BLaER1 (cell line): ENCODE data around the gene PTPN14.

ENCODE experiments used
- H3K27ac ChIP-seq: shearing (Covaris generic); formaldehyde crosslinking; 2 replicates; pipeline ENCODE4 v1.8.1; 2022
- H3K27me3 ChIP-seq: shearing (Covaris generic); formaldehyde crosslinking; 2 replicates; pipeline ENCODE4 v1.8.1; 2022
- H3K36me3 ChIP-seq: shearing (Covaris generic); formaldehyde crosslinking; 2 replicates; pipeline ENCODE4 v1.8.1; 2022
- H3K4me1 ChIP-seq: shearing (Covaris generic); formaldehyde crosslinking; 2 replicates; pipeline ENCODE4 v1.8.1; 2022
- H3K4me2 ChIP-seq: shearing (Covaris generic); formaldehyde crosslinking; 2 replicates; pipeline ENCODE4 v1.8.1; 2022
- H3K4me3 ChIP-seq: shearing (Covaris generic); formaldehyde crosslinking; 2 replicates; pipeline ENCODE4 v1.8.1; 2022
- H3K9ac ChIP-seq: shearing (Covaris generic); formaldehyde crosslinking; 2 replicates; pipeline ENCODE4 v1.8.1; 2022
- H3K9me3 ChIP-seq: shearing (Covaris generic); formaldehyde crosslinking; 2 replicates; pipeline ENCODE4 v1.8.1; 2022
- H4K20me1 ChIP-seq: shearing (Covaris generic); formaldehyde crosslinking; 2 replicates; pipeline ENCODE4 v1.8.1; 2022
- Cebpa-rat ChIP-seq: shearing (Covaris generic); IDR thresholded peaks from 2 replicates; pipeline ENCODE4 v1.8.1; 2022

PTPN14 gene

DNA sequence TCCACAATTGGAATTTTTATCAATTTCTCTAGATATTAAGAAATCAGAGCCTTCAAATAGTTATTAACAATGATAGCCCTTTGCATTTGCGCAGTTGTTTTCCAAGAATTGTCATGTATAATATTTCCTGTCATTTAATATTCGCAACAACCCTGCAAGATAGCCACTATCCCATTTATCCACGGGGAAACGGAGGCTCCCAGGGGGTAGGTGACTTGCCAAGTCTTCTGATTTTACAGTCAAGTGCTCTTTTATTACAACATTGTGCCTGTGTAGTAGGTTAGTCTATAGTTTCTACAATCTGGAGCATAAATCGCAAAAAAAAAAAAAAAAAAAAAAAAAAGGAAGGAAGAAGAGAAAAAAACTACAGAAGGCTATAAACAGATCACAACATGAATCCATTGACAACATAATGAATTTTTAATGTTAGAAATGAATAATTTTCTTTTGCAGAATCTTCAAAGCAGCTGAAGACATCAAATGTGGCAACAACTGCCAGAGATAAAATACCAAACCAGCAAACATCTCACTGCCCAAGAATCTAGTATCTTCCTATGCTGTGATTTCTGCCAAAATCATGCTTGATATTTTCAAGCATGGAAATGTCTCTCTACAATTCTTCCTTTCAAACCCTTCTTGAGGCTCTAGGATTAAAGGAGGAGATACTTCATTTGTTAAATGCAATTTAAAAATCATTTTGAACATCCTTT, 125.5 kb downstream of the PTPN14 start:
- no peaks in the 10 kb centered on the region for H4K20me1 ChIP-seq
- peak overlapping the region; percentile 10; the same call in 1 of the 2 replicates for H3K4me2 ChIP-seq
- no peaks in the 10 kb centered on the region for H3K9me3 ChIP-seq
- H3K9ac ChIP-seq: no peak overlapping the region
- no peak for TF ChIP-seq Cebpa-rat
- no peaks in the 10 kb centered on the region for H3K27me3 ChIP-seq
- H3K4me1 ChIP-seq: peaks cover 47% of the 10 kb centered on the region
- no peak overlapping the region for H3K4me3 ChIP-seq
- no peak overlapping the region for H3K27ac ChIP-seq
- no peaks in the 10 kb centered on the region for H3K36me3 ChIP-seq

DNA sequence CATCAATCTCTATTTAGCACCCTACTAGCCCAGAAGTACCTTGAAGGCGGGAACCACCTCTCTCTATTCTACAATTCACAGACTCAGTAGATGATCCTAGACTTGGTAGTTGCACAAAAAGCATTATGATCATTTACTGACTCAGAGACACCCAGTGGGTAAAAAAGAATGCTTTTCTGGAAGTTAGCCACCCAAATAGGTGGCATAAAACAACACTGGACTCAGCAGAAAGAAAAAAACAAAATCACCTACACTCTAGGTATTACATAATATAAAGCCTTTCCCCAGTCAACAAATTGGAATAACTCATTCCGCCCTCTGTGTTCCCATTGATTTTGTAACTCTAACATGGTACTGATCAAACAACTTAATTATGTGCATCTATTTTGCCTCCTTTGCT, 126.3 kb downstream of the PTPN14 start:
- no peak for TF ChIP-seq Cebpa-rat
- H4K20me1 ChIP-seq: no peaks in the 10 kb centered on the region
- peaks cover 47% of the 10 kb centered on the region for H3K4me1 ChIP-seq
- no peaks in the 10 kb centered on the region for H3K36me3 ChIP-seq
- H3K4me2 ChIP-seq: no peak overlapping the region
- no peak overlapping the region for H3K4me3 ChIP-seq
- H3K9ac ChIP-seq: no peak overlapping the region
- no peak overlapping the region for H3K27ac ChIP-seq
- no peaks in the 10 kb centered on the region for H3K27me3 ChIP-seq
- no peaks in the 10 kb centered on the region for H3K9me3 ChIP-seq

DNA sequence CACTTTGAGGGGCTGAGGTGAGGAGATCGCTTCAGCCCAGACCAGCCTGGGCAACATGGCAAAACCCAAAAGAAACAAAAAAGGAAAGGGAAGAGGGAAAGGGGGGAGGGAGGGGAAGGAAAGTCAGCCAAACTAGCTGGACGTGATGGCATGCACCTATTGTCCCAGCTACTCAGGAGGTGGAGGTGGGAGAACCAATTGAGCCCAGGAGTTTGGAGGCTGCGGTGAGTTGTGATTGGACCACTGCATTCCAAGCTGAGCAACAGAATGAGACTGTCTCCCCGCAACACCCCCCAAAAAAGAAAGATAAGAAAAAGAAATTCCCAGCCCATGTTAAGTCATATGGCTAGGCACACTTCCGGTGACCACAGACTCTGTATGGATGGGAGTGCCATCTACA, 128.4 kb downstream of the PTPN14 start:
- Histone ChIP-seq H3K4me2 (peak overlapping the region; percentile 42), H3K27ac (no peak overlapping the region), H3K9ac (no peak overlapping the region), H3K36me3 (no peaks in the 10 kb centered on the region), H3K4me1 (peaks cover 45% of the 10 kb centered on the region), H3K27me3 (no peaks in the 10 kb centered on the region), H4K20me1 (no peaks in the 10 kb centered on the region), H3K4me3 (no peak overlapping the region), H3K9me3 (no peaks in the 10 kb centered on the region)
- TF ChIP-seq Cebpa-rat: no peak

DNA sequence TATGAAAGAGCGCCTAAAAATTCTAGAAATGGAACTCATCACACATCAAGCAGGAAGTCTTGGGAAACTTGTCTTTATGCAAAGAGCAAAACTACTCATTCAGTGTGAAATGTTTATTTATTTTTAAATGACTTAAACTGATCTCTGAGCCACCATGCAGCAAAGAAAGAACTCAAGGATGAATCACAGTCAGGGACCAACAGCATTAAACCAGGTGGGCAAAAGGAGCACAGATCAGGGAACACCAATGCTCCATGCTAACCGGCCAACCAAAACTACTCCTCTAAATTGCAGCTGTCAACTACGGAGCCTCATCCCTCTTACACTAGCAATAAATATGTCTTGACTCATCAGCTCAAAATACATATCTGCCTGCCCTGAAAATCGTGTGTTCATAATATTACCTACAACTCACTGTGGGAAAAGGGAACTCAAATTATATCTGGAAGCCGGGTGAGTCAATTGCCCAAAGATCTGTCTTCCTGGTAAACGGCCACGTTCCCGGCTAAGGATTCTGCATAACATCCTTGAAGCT, 129.2 kb downstream of the PTPN14 start:
- H3K4me3 ChIP-seq: no peak overlapping the region
- H3K9me3 ChIP-seq: no peaks in the 10 kb centered on the region
- no peak for TF ChIP-seq Cebpa-rat
- H3K9ac ChIP-seq: no peak overlapping the region
- no peaks in the 10 kb centered on the region for H3K27me3 ChIP-seq
- H3K4me1 ChIP-seq: peaks cover 45% of the 10 kb centered on the region
- H4K20me1 ChIP-seq: no peaks in the 10 kb centered on the region
- no peaks in the 10 kb centered on the region for H3K36me3 ChIP-seq
- H3K4me2 ChIP-seq: no peak overlapping the region
- no peak overlapping the region for H3K27ac ChIP-seq

DNA sequence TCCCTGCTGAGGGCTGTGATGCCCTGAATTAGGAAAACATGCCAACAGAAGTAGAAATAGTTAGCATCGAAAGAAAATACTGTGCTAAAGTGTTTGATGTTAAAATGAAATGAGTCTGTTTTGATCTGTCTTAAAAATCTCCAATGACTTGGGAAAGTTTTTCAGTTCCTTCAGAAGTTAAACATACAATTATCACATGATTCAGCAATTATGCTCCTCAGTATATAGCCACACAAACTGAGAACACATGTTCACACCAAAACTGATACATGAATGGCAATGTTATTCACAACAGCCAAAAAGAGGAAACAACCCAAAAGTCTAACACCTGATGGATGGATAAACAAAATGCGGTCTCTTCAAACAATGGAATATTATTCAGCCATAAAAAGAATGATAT, 130.6 kb downstream of the PTPN14 start:
- H3K9me3 ChIP-seq: no peaks in the 10 kb centered on the region
- no peak for TF ChIP-seq Cebpa-rat
- H3K4me3 ChIP-seq: no peak overlapping the region
- no peaks in the 10 kb centered on the region for H4K20me1 ChIP-seq
- peaks cover 35% of the 10 kb centered on the region for H3K4me1 ChIP-seq
- no peak overlapping the region for H3K9ac ChIP-seq
- H3K27me3 ChIP-seq: no peaks in the 10 kb centered on the region
- no peak overlapping the region for H3K27ac ChIP-seq
- H3K4me2 ChIP-seq: no peak overlapping the region
- H3K36me3 ChIP-seq: no peaks in the 10 kb centered on the region

DNA sequence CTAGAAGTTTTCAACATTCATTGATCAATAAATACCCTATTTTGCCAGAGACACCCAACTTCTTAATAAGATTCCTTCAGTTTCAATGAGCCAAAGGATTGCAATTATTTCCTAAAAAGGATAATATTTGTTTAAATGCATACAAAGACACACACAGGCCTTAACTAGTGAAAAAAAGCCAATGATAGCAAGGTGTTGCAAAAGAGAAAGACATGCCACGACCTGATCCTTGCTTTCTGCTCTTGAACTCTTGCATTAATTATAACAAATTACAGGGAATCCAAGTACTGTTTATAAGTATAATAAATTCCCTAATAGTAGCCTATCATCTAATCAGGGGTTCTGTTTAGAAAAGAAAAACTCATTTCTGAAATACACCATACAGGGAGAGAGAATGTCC, 131.1 kb downstream of the PTPN14 start:
- H3K4me1 ChIP-seq: peaks cover 31% of the 10 kb centered on the region
- no peaks in the 10 kb centered on the region for H3K9me3 ChIP-seq
- H3K36me3 ChIP-seq: no peaks in the 10 kb centered on the region
- no peak overlapping the region for H3K4me2 ChIP-seq
- H3K27ac ChIP-seq: no peak overlapping the region
- no peak overlapping the region for H3K9ac ChIP-seq
- no peak for TF ChIP-seq Cebpa-rat
- no peak overlapping the region for H3K4me3 ChIP-seq
- no peaks in the 10 kb centered on the region for H4K20me1 ChIP-seq
- H3K27me3 ChIP-seq: no peaks in the 10 kb centered on the region

DNA sequence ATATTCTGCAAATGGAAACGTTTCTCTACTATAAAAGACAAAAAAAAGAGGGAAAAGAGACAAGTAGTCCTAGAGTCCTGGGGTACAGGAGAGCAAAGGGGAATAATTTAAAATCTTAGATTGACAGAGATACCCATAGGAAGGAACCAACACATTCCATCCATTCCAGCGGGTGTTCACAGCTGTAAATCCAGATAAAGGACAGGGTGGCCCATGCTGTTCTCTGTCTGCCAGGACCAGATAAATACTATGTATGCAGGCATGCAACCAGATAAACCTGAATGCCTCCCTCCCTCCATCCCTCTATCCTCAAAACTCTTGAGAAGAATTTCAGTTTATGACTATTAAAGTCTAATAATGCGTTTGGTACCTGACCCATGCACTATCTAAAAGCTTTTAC, 131.8 kb downstream of the PTPN14 start:
- peaks cover 31% of the 10 kb centered on the region for H3K4me1 ChIP-seq

DNA sequence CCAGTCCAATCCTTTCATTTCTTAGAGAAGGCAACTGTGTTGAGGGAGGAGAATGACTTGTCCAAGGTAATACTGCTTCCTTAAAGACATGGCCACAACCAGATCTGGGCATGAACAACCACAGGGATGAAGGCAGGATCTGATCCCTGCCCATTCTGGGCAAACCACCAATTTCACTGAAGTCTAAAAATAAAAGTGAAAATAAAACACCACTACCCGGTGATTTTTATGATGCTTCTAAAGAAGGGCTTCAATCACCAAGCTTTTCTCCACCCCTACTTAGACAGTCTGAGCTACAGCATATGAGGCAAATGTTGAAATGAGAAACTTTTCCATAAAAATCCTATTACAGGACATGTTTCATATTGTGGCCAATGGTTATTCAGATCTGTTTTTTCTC, 133.0 kb downstream of the PTPN14 start:
- Histone ChIP-seq H3K4me2 (peak overlapping the region; percentile 35), H3K27ac (no peak overlapping the region)

More for the DNA sequence above, 131.8 kb downstream of the PTPN14 start:
- H3K4me2 ChIP-seq: no peak overlapping the region
- no peak for TF ChIP-seq Cebpa-rat
- H3K9ac ChIP-seq: no peak overlapping the region
- no peak overlapping the region for H3K4me3 ChIP-seq
- H3K27ac ChIP-seq: no peak overlapping the region
- H3K9me3 ChIP-seq: no peaks in the 10 kb centered on the region
- no peaks in the 10 kb centered on the region for H3K27me3 ChIP-seq
- no peaks in the 10 kb centered on the region for H3K36me3 ChIP-seq
- H4K20me1 ChIP-seq: no peaks in the 10 kb centered on the region

DNA sequence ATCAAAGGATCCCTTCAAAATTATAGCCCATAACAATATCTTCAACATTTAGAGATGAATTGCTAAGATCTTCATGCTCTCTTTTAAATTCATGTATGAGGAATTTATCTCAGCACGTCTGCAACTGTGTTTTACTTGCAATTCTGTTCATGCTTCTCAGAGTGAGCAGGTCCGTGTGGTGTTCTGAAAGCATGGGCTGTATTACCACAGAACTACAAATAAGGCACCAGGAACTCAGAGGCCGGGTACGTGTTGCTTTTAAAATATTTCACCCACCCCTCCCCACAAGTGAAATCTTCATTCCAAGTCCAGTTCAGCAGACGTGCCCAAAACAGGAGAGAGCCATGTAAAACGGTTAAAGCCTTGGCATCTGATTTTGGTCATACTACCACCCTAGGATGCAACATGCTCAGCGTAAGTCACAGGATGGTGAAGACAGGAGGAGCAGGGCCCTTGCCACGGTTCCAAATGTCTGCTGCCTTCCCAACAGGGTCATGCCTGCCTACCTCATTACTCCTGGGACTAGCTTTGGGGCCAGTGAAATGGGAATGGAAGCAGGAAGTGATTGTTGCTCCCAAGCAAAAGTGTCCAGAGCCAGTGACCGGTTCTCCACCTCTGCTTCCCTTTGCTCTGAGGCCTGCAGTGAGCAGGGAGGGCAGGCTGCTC, 133.7 kb downstream of the PTPN14 start:
- Histone ChIP-seq H3K27ac (no peak overlapping the region), H3K9me3 (no peaks in the 10 kb centered on the region), H4K20me1 (no peaks in the 10 kb centered on the region), H3K4me3 (no peak overlapping the region), H3K4me1 (peaks cover 22% of the 10 kb centered on the region), H3K4me2 (peak overlapping the region; percentile 35), H3K27me3 (no peaks in the 10 kb centered on the region), H3K36me3 (no peaks in the 10 kb centered on the region), H3K9ac (no peak overlapping the region)
- TF ChIP-seq Cebpa-rat: no peak

More for the DNA sequence above, 133.0 kb downstream of the PTPN14 start:
- H3K27me3 ChIP-seq: no peaks in the 10 kb centered on the region
- H3K36me3 ChIP-seq: no peaks in the 10 kb centered on the region
- no peak for TF ChIP-seq Cebpa-rat
- no peak overlapping the region for H3K4me3 ChIP-seq
- H3K4me1 ChIP-seq: peaks cover 29% of the 10 kb centered on the region
- H3K9ac ChIP-seq: no peak overlapping the region
- H4K20me1 ChIP-seq: no peaks in the 10 kb centered on the region
- no peaks in the 10 kb centered on the region for H3K9me3 ChIP-seq

DNA sequence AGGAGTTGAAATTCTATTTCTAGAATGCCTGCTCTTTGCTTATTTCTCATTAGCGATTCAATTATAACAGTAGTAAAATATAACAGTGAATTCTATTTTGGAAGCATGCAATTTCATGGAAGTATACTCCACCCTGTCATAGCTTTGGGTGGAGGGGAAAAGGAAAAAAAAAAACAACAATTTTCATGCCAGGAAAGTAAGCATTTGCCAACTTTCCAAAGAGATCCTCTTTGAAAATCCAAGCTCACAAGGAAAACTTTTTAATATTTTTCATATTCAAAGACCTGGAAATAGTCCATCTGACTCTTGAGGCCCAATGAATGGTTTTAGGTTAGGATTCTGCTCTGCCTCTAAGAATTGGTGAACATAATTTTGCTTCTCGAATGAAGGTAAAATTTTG, 134.5 kb downstream of the PTPN14 start:
- no peak for TF ChIP-seq Cebpa-rat
- H3K9me3 ChIP-seq: no peaks in the 10 kb centered on the region
- H3K4me1 ChIP-seq: peaks cover 20% of the 10 kb centered on the region
- H4K20me1 ChIP-seq: no peaks in the 10 kb centered on the region
- H3K27ac ChIP-seq: no peak overlapping the region
- no peak overlapping the region for H3K4me2 ChIP-seq
- H3K9ac ChIP-seq: no peak overlapping the region
- no peak overlapping the region for H3K4me3 ChIP-seq
- no peaks in the 10 kb centered on the region for H3K27me3 ChIP-seq
- H3K36me3 ChIP-seq: no peaks in the 10 kb centered on the region
